GM12878 (cell line): ENCODE measurements around the gene TBC1D24. TPM values are rescaled to one million over a fixed set of nuclear protein-coding genes. Genes with fewer than 3 reads are reported as not detected.

Source experiments
- ATAC-seq: fragments of 200-7000 bp; cut with Tn5 transposase; 3 replicates; pipeline ENCODE4 v1.9.1; 2020; ENCODE audit warnings: mild to moderate bottlenecking, moderate library complexity
- BruUV-seq: library from RNA; stranded (reverse); fragments of 400-500 nt; replicated peaks from 2 replicates; lab custom pipeline; 2021; lab: Mats Ljungman, UMichigan
- CTCF ChIA-PET: fragments of 300-600 bp; sonication (Branson Sonifier 250); formaldehyde crosslinking; extraction: SDS; loops from one replicate; lab custom pipeline; 2021; ENCODE audit warnings: inconsistent platforms; lab: Yijun Ruan, JAX
- POLR2A ChIA-PET: fragments of 350-600 bp; formaldehyde crosslinking; extraction: SDS; loops from one replicate; lab custom pipeline; 2021; ENCODE audit warnings: inconsistent platforms; lab: Charles Lee
- RAD21 ChIA-PET: fragments of 300-600 bp; sonication (Branson Sonifier 250); formaldehyde crosslinking; loops from one replicate; lab custom pipeline; 2023; ENCODE audit warnings: antibody characterized with exemption; ENCODE audit not compliant: unreplicated experiment; lab: Charles Lee
- SMC1A ChIA-PET: fragments of 300-600 bp; sonication (Branson Sonifier 250); formaldehyde crosslinking; loops from one replicate; lab custom pipeline; 2023; ENCODE audit not compliant: unreplicated experiment, uncharacterized antibody; lab: Charles Lee
- DNase-seq: peaks from one replicate; pipeline ENCODE4 v3.0.0-alpha.2; 2011; ENCODE audit warnings: low read depth, low spot score
- FAIRE-seq: peaks from 3 replicates; lab custom pipeline; 2011; peaks lifted over from hg19 to GRCh38; lab: Jason Lieb, UNC
- H2AFZ ChIP-seq: 2 replicates; pipeline ENCODE4 v1.6.0; 2011; ENCODE audit warnings: low read depth, low read length, control low read depth; ENCODE audit not compliant: control insufficient read depth
- H3K27ac ChIP-seq: 2 replicates; pipeline ENCODE4 v1.5.1; 2011; ENCODE audit warnings: control low read depth; ENCODE audit not compliant: control insufficient read depth, insufficient read depth
- H3K27me3 ChIP-seq, 2 experiments: replicated peaks in 1 of 2; 2 replicates each; pipeline versions ENCODE4 v1.6.0 to v1.6.1; 2011; ENCODE audit warnings: low read length in 1 of 2; ENCODE audit not compliant: control insufficient read depth in 2 of 2, insufficient read depth in 2 of 2
- H3K36me3 ChIP-seq, 2 experiments: 2 replicates each; pipeline ENCODE4 v1.5.1; 2011; ENCODE audit warnings: low read length in 1 of 2; ENCODE audit not compliant: control insufficient read depth in 2 of 2, insufficient read depth in 2 of 2
- H3K4me1 ChIP-seq: 2 replicates; pipeline ENCODE4 v1.6.1; 2011; ENCODE audit warnings: mild to moderate bottlenecking, low read length, moderate library complexity, mixed read lengths; ENCODE audit not compliant: control insufficient read depth, insufficient read depth
- H3K4me2 ChIP-seq: 2 replicates; pipeline ENCODE4 v1.6.0; 2011; ENCODE audit warnings: control low read depth; ENCODE audit not compliant: control insufficient read depth, insufficient read depth
- H3K4me3 ChIP-seq: fragments of 200-600 bp; sonication (generic); 2 replicates; pipeline ENCODE4 v1.5.1; 2016
- H3K79me2 ChIP-seq: 2 replicates; pipeline ENCODE4 v1.6.0; 2011; ENCODE audit warnings: low read length; ENCODE audit not compliant: control insufficient read depth, insufficient read depth
- H3K9ac ChIP-seq: 2 replicates; pipeline ENCODE4 v1.8.0; 2011; ENCODE audit warnings: low read length, control low read depth, mixed read lengths; ENCODE audit not compliant: control insufficient read depth, insufficient read depth
- H3K9me3 ChIP-seq: replicated peaks from 3 replicates; pipeline ENCODE4 v1.5.1; 2011; ENCODE audit warnings: mild to moderate bottlenecking, low read length; ENCODE audit not compliant: control insufficient read depth, insufficient read depth
- H4K20me1 ChIP-seq: 2 replicates; pipeline ENCODE4 v1.6.0; 2011; ENCODE audit not compliant: control insufficient read depth, insufficient read depth
- TAF1 ChIP-seq: IDR thresholded peaks from 2 replicates; pipeline ENCODE4 v1.6.1; 2011; ENCODE audit warnings: mild to moderate bottlenecking, low read depth, low read length, borderline replicate concordance
- WGBS: methylation state at CpG from one replicate; pipeline ENCODE4 v1.1.6; 2016; ENCODE audit warnings: low lambda C conversion rate; ENCODE audit not compliant: insufficient replicate concordance, insufficient coverage; ENCODE audit errors: missing lambda C conversion rate; 5-methylcytosine and 5-hydroxymethylcytosine counted together
- in situ Hi-C: fragments of 300-500 bp; cut with MboI; formaldehyde crosslinking; loops from 9 replicates; pipeline ENCODE4 v1.14.3; 2018; ENCODE audit warnings: mixed read lengths
- intact Hi-C: fragments of 100-400 bp; cut with micrococcal nuclease; formaldehyde crosslinking; loops from one replicate; pipeline ENCODE4 v1.14.2; 2022; ENCODE audit not compliant: unreplicated experiment
- polyA plus RNA-seq, 11 experiments: library from polyadenylated mRNA; depleted of rRNA in 4 of 11; unstranded in 6 of 11; stranded (reverse) in 5 of 11; fragments of >200 nt; fragmentation: Nextera tagmentation in 4 of 11; fragmentation: Illumina TruSeq in 1 of 11; extraction: Ambion mirVana in 4 of 11; extraction: Trizol in 1 of 11; gene quantifications; 1 replicate in 1 of 11; 2 replicates in 10 of 11; pipeline versions ENCODE4 v1.2.1 to v1.2.3, GENCODE V29; 2011 to 2016; ENCODE audit warnings: inconsistent platforms in 2 of 11, missing spikeins in 2 of 11, low read depth in 1 of 11
- total RNA-seq, 4 experiments: library from RNA; depleted of rRNA in 3 of 4; stranded (reverse); fragments of >200 nt in 3 of 4; fragmentation: Illumina TruSeq in 1 of 4; extraction: Trizol in 1 of 4; gene quantifications; 2 replicates each; pipeline versions ENCODE4 v1.2.1 to v1.2.3, GENCODE V29; 2013 to 2021
- TF ChIP-seq, protein P1 (sequence below): fragments of 450-650 bp; IDR thresholded peaks from 2 replicates; pipeline ENCODE4 v1.6.1; 2014; ENCODE audit warnings: mild to moderate bottlenecking

Gene TBC1D24
- total and polyA plus RNA-seq, 10 of the 15 experiments (the other 5 are each of a cell fraction or from before 2014, with no cell fraction given), result 1.1 to 9.6 (median 4.5) TPM

DNA sequence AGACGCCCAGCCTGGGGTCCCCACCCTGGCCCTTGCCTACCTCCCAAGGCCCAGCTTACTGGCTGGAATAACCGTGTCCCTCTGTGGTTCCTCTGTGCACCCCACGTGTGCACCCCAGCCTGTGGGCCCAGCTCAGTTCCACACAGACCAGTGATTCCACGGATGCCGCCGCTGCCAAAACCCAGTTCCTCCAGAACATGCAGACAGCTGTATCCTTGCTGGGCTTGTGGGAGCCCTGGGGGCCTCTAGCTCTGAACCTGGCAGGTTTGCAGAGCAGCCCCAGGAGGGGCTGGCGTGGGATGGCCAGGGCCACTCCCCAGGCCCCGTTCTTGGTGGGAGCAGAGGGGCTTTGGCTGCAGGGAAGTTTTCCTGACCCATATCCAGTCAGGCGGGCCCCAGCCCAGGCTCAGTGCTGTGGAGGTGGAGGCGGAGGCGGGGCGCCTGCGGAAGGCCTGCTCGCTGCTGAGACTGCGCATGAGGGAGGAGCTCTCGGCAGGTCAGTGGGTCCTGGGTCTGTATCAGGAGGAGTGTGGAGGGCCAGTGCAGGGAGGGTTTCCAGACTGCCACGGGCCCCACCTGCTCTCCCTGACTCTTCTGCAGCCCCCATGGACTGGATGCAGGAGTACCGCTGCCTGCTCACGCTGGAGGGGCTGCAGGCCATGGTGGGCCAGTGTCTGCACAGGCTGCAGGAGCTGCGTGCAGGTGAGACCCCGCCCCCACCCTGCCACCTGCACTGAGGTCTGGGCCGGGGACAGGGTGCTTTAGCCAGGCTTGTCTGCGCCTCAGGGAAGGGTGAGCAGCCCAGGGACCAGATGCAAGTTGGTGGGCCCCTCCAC is 12.7 kb upstream of the TBC1D24 start (continued):
- TF ChIP-seq, protein P1, sequence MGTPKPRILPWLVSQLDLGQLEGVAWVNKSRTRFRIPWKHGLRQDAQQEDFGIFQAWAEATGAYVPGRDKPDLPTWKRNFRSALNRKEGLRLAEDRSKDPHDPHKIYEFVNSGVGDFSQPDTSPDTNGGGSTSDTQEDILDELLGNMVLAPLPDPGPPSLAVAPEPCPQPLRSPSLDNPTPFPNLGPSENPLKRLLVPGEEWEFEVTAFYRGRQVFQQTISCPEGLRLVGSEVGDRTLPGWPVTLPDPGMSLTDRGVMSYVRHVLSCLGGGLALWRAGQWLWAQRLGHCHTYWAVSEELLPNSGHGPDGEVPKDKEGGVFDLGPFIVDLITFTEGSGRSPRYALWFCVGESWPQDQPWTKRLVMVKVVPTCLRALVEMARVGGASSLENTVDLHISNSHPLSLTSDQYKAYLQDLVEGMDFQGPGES, result no peak

DNA sequence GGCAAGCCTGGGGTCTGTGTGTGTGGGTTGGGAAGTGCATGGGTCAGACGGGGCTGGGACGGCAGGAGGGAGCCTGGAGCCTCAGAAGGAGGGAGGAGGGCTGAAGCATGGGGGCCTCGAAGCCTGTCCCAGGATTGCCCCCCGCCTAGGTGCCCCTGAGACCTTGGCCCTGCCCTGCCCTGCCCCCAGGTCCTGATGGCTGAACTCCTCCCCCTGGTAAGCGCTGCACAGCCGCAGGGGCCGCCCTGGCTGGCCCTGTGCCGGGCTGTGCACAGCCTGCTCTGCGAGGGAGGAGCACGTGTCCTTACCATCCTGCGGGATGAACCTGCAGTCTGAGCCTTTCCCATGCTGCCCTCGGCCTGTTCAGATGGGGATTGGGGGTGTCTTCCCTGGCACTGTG is 10.6 kb upstream of the TBC1D24 start:
- TF ChIP-seq TAF1, result no peak
- Histone ChIP-seq H3K4me3 (no peak overlapping the region), H3K4me2 (no peak overlapping the region), H3K27me3 (no peaks in the 10 kb centered on the region), H3K4me1 (peaks cover 13% of the 10 kb centered on the region), H3K27ac (no peak overlapping the region), H3K9ac (no peak overlapping the region), H4K20me1 (no peaks in the 10 kb centered on the region), H2AFZ (no peak overlapping the region), H3K36me3 (no peaks in the 10 kb centered on the region; a peak in 1 of 4 replicates), H3K79me2 (peaks cover 6% of the 10 kb centered on the region), H3K9me3 (no peaks in the 10 kb centered on the region)
- WGBS, result 85% methylated on average over 12 of the region's 12 CpGs
- ChIA-PET RAD21 (no interaction called here), SMC1A (no interaction called here), POLR2A (no interaction called here), CTCF (no interaction called here)
- ATAC-seq, result no peak
- no TSS peak for BruUV-seq
- in situ Hi-C loops (no loop called here), intact Hi-C loops (no loop called here)
- FAIRE-seq, result no peak
- no peak for DNase-seq
